Right ventricle myocardium inferior (tissue), 1 donor: ENCODE measurements around the gene MAML2. TPM values are rescaled to one million over a fixed set of nuclear protein-coding genes. Genes with fewer than 3 reads are reported as not detected.

ENCODE experiments used
- ATAC-seq: fragments of 200-7000 bp; cut with Tn5 transposase; one replicate; pipeline ENCODE4 v1.9.1; 2020; ENCODE audit warnings: mild to moderate bottlenecking, moderate library complexity
- DNase-seq: peaks from one replicate; pipeline ENCODE4 v3.0.0; 2021; ENCODE audit errors: missing footprints
- intact Hi-C: fragments of 100-400 bp; cut with DNase I; formaldehyde crosslinking; loops from one replicate; pipeline ENCODE4 v1.11.0; 2022
- total RNA-seq: library from RNA; stranded (reverse); fragmentation: NEBNext Ultra II Directional; extraction: Animal tissue kit (Norgen Biotek cat#: 25700); gene quantifications from one replicate; pipeline ENCODE4 v1.2.1, GENCODE V29; 2021
- donor health status: DM: no; HTN: yes; CAD: no; lungs with severe emphysema.

Gene MAML2
- total RNA-seq, 1 donor from 2014 or later, result 5.2 TPM

DNA sequence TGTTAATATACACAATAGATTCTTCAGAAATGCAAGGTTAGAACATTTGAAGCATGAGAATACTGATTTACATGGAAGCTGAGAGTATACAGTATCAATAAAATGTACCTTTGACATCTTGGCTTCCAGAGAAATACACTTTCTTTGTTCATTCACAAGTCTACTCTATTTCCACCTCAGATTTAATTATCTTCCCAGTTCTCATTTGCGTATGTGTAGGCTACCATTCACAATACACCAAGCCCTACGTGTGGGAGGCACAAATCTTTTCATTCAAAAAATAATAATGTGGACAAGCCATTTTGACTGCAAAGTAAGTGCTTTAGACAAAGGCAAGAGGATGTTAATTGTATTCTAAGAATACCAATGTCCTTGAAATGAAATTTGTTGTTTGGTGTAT is 286.4 kb downstream of the MAML2 start:
- DNase-seq (no peak), ATAC-seq (no peak)
- intact Hi-C loops, result no loop called here

DNA sequence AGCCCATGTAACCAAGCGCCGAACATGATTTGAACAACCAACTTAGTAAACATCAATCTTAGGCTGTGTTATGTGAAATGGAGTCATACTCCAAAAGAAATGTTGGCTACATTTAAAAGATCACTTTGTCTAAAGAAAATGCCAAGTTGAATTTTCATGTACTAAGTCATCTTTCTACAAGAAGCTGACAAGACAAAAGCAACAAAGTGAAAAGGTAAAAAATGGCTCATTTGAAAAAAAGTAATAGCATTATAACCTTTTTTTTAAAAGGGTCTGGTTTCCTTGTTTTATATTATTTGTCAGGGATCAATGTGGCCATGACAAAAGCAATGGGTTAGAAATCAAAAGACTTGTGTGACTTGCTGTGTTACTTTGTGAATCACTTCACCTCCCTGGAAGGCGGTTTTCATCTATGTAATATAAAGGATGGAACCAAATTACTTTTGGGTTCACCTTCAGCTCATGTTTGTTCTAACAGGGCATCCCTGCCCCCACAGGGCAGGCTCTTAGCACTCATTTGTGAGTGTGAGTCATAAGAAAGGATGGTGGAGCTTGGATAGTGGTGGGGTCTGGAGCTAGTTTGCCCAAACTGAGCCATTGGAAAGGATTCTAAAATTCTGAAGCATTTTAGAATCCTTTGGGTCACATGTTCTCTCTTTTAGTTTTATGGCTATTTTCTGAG is 287.1 kb downstream of the MAML2 start:
- ATAC-seq, result no peak
- intact Hi-C loops, result loop anchor here (1.0 to 2.0 kb wide), 2 partner anchors 219 to 287 kb away; partner anchors contain the start of gene MAML2
- no peak for DNase-seq

GRCh38 chr11:96054870-96055705 is 287.9 kb downstream of the MAML2 start:
- intact Hi-C loops, result loop anchor here (1.0 to 5.0 kb wide), 3 partner anchors 53 to 288 kb away; partner anchors contain the start of gene MAML2
- DNase-seq, result no peak
- no peak for ATAC-seq

- DNase-seq, result no peak
These were observed 289.9 kb downstream of the MAML2 start for GRCh38 chr11:96052921-96053651.

DNA sequence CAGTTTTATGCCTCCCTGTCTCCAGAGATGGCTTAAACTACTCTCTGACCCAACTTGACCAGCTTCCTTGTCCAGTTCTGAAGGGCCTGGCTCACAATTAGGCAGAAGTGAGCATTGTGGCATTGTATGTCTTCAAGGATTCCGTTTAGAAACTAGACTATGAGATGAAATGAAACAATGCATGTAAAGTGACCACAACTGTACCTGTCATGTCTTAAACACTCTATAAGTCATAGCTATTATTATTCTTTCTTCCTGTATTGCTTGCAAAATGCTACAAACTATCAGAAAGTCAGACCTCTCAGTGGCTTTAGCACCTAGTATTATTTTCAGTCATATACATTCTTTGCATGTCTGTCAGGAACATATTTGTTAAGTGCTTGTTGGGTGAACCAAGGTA is 291.2 kb downstream of the MAML2 start:
- ATAC-seq, result no peak
- no peak for DNase-seq
- intact Hi-C loops, result loop anchor here (5.0 kb wide), 1 partner anchor 50 kb away; no protein-coding TSS in a partner anchor

More at GRCh38 chr11:96052921-96053651, 289.9 kb downstream of the MAML2 start:
- ATAC-seq, result no peak
- intact Hi-C loops, result loop anchor here (5.0 kb wide), 1 partner anchor 51 kb away; no protein-coding TSS in a partner anchor

GRCh38 chr11:96050435-96051182 is 292.4 kb downstream of the MAML2 start:
- intact Hi-C loops, result loop anchor here (5.0 kb wide), 1 partner anchor 48 kb away; no protein-coding TSS in a partner anchor
- DNase-seq (no peak), ATAC-seq (no peak)

DNA sequence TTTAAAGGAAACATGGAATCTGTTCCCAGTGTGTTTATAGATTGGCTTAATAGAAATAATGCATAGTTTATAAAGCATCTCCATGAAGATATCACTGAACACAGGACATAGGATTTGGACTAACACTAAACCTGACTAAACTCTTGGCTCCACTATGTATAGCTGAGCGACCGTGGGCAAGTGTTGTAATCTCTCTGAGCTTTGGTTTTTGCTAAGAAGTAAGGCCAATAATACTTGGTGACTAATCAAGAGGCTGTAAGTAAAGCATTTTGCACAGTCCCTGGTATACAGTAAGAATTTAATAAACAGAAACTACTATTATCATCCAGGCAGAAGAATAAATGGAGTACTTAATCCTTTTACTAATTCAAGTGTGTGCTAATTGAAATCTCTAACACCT is 293.6 kb downstream of the MAML2 start:
- intact Hi-C loops, result no loop called here
- no peak for DNase-seq
- ATAC-seq, result no peak

DNA sequence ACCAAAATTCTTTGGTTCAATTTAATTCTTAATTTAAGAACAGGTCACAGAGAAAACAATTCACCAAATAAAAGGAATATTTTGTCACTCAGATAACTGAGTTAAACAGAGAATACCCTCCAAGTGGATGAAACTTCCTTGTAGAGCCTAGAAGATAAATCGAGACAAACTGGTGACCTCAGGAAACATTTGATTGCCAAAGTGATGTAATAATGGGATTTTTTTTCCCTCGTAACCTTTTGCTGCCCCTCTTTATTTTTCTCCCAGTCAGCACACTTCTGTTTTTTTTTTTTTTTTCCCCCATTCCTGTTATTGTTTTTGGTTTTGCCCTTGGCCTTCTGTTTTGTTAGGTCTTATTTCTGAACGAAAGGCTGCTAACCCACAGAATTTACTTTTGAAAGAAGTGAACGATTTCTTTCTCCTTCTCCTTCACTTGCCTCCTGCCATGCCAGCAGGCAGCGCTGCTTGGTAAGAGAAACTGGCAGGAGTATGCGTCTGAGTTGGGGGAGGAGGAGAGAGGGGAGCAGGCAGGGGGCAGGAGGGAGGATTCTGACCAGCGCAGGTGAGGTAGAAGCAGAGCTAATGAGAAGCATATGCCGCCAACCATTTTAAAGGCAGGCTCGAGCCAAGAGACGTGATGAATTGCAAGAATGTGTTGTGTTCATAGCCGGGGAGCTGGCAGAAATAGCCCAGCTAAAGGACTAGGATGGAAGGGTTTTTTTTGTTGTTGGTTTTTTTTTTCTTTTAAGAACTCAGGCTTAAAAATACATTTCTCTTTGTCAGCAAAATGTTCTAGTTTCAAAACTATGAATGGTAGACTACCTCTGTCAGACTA is 297.2 kb downstream of the MAML2 start:
- intact Hi-C loops, result no loop called here
- no peak for DNase-seq

GRCh38 chr11:96044747-96045146 is 298.2 kb downstream of the MAML2 start:
- DNase-seq, result no peak
- ATAC-seq, result no peak
- intact Hi-C loops, result no loop called here

More for the DNA sequence above, 297.2 kb downstream of the MAML2 start:
- peak; percentile 75 for ATAC-seq

DNA sequence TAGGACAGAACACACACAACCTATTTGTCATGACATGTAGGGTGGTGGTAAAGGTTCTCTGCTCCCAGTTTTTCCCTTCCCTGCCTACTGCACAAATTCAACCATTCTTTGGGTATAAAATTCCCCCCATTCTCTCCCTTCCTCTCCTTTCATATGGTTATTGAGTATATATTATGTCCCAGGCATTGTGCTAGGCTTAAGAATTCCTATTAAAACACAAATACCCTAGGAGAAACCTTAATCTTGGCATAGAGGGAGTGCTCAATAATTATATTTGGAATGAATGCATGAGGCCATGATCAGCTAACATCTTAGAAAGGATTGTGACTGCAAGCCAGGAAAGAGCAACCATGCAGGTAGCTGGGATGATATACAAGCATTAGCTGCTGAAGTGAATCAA is 298.7 kb downstream of the MAML2 start:
- intact Hi-C loops, result no loop called here

DNA sequence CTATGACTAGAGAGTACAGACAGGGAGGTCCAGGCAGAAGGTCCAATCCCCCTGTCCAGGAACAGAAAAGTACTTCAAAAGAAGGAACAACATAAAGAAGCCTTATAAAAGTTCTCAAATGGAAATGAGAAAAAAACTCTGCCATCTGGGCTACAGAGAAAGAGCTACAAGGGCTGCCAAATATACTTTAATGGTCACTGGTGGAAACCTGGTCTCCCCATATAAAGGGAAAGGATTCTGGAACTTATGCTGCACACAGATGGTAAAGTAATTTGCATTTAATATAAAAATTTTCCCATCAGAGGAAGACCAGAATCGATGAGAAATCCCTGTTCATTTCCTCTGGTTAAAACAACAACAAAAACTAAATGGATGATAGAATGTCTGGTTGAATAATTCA is 299.7 kb downstream of the MAML2 start:
- ATAC-seq, result no peak
- intact Hi-C loops, result no loop called here
- DNase-seq, result no peak

More for the DNA sequence above, 298.7 kb downstream of the MAML2 start:
- DNase-seq (no peak), ATAC-seq (no peak)

DNA sequence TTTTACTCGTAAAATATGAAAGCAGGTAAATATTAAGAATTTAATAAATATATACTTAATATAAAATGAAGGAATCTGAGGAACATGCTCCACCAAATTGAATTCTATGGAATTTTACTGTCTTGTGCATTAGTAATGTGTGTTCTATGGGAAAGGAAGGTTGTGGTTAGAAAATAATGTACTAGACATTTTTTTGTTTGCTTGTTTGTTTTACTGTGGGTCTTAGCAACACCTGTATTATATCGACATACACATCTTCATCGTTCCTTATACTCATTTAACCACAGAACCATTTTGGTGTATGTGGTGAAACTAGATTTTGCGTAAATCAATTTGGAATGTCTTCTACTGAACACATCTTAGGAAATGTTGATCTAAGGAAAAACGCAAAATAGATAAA is 304.9 kb downstream of the MAML2 start:
- no peak for ATAC-seq
- DNase-seq, result no peak
- intact Hi-C loops, result no loop called here

GRCh38 chr11:96037405-96037949 is 305.5 kb downstream of the MAML2 start:
- intact Hi-C loops, result no loop called here
- DNase-seq, result no peak
- ATAC-seq, result no peak

- no peak for DNase-seq
These were observed 306.1 kb downstream of the MAML2 start for GRCh38 chr11:96036863-96037262.

GRCh38 chr11:96035740-96036078 is 307.3 kb downstream of the MAML2 start:
- intact Hi-C loops, result no loop called here
- DNase-seq (no peak), ATAC-seq (peak; percentile 18)

More at GRCh38 chr11:96036863-96037262, 306.1 kb downstream of the MAML2 start:
- intact Hi-C loops, result no loop called here
- no peak for ATAC-seq

DNA sequence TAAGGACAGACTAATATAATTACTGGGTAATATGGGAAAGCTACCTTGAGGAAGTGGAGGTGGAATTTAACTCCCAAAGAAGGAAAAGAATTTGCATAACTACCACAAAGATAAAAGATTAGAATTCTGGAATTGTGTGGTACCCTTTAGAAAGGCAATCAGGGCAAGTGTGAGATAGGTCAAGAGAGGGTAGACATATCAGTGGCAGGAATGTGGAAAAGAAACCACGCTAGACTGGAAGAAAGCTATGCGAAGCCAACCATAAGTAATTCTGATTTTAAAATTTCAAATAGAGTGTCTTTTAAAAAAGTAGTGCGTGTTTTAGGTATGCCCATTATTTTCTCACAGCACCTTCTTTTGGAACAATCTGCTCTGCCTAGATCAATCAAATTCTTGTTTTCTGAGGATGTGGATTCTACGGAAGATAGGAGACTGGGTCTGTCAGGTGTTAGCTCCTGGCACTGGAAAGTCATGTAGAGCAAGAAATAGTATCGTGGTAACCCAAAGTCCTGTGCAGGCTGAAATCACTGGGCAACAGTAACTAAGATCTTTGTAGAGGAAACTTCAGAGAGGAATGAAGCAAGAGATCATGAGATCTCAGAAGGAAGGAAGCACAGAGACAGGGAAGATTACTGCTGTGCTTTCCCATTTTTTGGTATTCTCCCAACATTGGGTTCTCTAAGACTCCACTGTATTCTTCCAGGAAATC is 307.8 kb downstream of the MAML2 start:
- DNase-seq, result no peak
- intact Hi-C loops, result no loop called here
- peak; percentile 33 for ATAC-seq

DNA sequence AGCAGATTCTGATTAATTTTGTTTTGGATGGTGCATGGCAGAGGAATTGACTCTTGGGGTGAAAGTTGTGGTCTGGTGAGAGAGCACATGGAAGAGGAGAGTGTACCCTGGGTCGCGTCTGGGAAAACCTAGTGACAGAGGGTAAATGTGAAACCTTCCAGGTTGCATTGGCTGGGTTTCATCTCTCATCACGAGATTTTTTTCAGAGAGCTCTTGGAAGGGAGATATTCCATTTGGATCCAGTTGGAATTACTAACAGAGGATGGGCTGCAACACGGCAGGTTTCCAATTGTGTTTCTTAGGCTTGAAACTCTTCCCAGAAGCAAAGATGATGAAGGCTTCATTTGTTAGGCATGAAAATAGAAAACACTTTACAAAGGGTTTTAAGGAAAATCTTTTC is 309.4 kb downstream of the MAML2 start:
- ATAC-seq, result peak; percentile 69
- DNase-seq, result no peak
- intact Hi-C loops, result no loop called here
